ENCODE measurements around the gene SRGAP3.
A peak's percentile ranks its signal among the peaks of the same experiment; 100 is the strongest.

Gene SRGAP3

DNA sequence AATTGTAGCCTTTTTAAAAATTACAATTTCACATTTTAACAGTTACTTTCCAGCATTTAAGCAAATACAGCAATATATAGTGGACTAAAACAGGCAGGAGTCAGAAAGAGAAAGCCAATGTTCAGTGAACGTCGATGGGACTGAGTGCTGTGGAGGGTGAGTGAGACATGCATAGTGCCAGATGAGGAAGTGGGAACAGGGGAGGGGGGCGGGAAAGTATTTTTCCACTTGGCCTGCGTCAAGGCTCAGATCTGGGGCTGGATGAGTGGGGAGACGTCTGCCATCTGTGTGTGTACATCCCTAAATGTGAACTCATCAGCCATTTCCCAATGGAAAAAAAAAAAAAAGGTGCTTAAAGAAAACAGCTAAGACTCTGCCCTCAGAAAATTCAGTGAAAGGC lies 266.9 kb downstream of the SRGAP3 start:
- DNase-seq, result no peak

- no peak for DNase-seq
These were observed 267.7 kb downstream of the SRGAP3 start for GRCh38 chr3:8981700-8982099.

- no peak for DNase-seq
These were observed 268.1 kb downstream of the SRGAP3 start for GRCh38 chr3:8981296-8981695.

GRCh38 chr3:8980756-8981257 lies 268.6 kb downstream of the SRGAP3 start:
- no peak for DNase-seq

DNA sequence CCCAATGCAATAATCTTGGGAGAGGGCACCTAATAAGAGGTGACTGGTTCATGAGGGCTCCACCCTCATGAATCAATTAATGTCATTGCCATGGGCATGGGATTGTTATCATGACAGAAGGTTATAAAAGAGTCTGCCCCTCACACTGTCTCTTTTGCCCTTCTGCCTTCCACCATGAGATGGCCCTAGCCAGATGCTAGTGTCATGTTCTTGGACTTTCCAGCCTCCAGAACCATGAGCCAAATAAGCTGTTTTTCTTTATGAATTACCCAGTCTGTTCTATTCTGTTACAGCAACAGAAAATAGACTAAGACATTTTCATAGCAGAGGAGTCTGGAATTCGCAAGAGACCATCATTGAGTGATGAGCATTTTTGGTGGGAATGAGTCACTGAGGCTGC lies 270.2 kb downstream of the SRGAP3 start:
- no peak for DNase-seq

- DNase-seq, result no peak
These were observed 270.9 kb downstream of the SRGAP3 start for GRCh38 chr3:8978551-8978950.

GRCh38 chr3:8976540-8977182 lies 272.8 kb downstream of the SRGAP3 start:
- DNase-seq, result no peak

DNA sequence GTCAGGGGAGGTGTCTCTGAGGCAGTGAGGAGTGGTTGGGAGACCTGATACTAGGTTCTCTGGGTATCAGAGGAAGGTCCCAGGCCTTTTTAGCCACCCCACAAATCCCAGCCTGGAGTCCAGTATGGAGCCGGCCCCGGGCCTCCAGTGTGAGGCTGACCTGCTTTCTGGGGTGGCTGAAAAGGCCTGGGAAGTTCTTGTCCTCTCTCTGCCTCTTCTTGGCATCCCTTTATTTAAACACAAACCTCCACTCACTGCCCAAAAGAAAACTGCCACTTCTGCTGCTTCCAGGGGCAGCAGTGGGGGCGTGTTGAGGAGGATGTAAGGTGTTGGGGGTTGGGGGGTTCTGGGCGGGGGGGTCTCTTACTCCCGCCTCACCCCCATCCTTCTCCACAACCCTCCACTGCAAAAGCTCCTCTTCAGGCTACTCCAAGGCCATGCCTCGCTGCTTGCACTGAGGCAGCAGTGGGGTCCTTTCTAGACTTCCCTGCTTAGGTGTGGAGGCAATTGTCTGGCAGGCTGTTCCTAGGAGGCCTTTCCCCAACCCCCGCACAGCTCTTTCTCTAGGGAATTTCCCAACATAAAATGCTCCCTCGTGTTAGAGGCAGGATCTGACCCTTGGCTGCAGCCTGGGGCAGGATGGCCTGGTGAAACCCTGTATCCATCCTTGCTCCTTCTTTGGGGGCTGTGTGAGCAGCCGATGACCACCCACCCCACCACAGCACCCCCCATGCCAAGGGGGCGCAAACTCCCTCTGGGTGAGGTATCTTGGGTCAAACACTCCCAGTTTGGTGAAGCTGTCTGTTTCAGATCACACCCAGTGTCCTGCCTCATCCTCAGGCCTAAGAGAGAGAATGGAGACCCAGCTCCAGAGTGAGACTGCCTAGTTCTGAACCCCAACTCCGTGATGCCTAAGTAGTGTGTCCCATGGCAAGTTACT lies 274.1 kb downstream of the SRGAP3 start:
- DNase-seq, result no peak

DNA sequence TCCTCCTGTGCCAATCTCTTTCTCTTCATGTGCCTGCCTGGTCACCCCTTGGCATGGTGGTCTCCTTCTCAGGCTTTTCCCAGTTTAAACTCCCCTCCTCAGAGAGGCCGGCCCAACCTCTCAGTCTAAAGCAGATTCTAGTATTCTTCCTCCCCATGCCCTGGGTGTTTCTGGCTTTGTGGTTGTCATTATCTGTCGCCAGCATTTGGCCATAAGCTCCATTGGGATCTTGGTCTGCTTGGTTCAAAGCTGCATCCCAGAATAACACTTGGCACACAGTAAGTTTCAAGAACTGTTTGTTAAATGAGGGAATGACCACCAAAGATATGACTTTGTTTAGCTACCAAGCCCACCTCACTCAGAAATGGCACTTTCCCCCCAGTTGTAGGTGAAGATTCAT lies 275.0 kb downstream of the SRGAP3 start:
- no peak for DNase-seq

GRCh38 chr3:8972639-8973038 lies 276.8 kb downstream of the SRGAP3 start:
- peak in 1 of 2 experiments; percentile 9 for DNase-seq

GRCh38 chr3:8970971-8971589 lies 278.4 kb downstream of the SRGAP3 start:
- peak in 1 of 2 experiments; percentile 11 for DNase-seq

- no peak for DNase-seq
These were observed 280.2 kb downstream of the SRGAP3 start for GRCh38 chr3:8969241-8969640.

DNA sequence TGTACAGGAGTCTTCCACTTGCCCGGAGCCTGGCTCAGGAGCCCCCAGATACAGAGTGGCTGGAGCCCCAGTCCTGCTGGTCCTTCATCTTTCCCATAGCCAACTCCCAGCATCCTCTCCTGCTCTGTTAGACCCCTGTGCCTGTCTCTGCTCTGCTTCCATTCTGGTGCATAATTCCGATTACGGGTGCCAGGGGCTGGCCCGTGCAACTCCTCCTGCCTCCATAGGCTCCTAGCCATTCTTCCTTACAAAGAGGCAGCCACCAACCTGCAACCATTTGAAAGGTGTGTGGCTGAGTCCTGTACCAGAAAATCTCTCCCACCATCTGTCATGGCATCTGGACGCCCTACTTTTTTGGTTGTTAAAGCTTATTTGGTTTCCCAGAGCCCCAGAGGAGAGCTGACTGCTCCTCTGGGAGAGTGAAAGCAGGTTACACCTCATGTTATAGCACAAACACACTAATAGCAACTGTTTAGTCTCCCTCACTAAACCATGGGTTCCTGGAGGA lies 281.0 kb downstream of the SRGAP3 start:
- DNase-seq, result no peak

DNA sequence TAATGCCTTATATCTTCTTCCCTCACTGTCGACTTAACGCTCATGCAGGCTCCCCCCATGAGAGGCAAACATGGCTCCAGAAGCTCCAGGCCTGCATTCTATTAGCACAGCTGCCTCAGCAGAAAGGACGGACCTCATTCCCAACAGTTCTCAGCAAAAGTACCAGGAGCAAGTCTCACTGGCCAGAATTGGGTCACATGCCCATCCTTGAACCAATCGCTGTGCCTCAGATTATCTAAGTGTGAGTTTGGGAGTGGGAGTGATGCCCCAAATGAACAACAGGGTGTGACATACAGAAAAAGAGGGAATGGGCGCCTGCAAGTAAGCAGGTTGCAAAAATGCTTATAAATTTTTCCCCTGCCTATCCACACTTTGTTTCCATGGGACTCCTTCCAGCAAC lies 281.9 kb downstream of the SRGAP3 start:
- no peak for DNase-seq

DNA sequence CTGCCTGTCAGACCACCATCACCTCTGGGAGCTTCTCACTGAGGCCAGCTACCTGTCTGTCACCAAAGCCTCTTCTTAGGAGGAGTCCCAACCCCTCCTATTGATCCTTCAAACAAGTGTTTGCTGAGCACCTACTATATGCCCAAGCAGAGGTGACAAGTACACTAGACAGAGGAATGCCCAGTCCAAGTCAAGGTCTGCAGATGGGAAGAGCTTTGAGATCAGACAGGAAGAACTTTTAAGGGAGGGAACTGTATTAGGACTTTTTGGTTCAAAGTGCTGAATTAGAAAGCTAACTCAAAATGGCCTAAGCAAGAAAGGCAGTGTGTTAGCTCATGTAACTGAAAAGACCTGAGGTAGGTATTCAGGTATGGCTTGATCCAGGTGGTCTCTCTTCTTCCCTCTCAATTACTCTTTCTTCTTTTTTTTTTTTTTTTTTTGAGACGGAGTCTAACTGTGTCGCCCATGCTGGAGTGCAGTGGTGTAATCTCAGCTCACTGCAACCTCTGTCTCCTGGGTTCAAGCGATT lies 282.6 kb downstream of the SRGAP3 start:
- DNase-seq, result no peak

DNA sequence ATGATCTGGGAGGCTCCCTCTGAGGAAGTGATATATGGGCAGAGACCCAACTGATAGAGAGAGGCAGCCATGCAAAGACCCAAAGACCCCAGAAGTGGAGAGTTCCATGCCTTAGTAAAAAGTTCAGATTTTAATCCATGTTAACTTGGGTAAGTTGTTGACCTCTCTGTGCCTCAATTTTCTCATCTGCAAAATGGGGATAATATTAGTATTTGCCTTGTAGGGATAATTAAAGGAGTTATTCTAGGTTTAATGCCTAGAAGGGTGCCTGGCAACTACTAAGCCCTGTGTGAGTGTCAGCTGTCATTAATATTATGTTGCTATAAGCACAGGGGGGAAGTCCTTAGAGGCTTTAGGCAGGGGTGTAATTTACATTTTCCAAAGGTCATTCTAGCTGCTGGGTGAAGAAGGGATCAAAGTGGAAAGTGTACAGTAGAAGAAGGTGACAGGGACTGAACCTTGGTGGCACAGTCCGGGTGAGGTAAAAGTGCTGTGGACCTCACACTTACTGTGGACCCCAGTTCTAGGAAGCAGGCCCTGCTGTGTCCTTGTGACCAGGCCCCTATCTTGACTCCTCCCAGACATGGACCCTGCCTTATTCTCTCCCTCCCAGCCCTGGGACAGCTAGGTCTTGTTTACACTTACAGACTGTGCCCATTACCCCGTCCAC lies 283.2 kb downstream of the SRGAP3 start:
- DNase-seq, result no peak

DNA sequence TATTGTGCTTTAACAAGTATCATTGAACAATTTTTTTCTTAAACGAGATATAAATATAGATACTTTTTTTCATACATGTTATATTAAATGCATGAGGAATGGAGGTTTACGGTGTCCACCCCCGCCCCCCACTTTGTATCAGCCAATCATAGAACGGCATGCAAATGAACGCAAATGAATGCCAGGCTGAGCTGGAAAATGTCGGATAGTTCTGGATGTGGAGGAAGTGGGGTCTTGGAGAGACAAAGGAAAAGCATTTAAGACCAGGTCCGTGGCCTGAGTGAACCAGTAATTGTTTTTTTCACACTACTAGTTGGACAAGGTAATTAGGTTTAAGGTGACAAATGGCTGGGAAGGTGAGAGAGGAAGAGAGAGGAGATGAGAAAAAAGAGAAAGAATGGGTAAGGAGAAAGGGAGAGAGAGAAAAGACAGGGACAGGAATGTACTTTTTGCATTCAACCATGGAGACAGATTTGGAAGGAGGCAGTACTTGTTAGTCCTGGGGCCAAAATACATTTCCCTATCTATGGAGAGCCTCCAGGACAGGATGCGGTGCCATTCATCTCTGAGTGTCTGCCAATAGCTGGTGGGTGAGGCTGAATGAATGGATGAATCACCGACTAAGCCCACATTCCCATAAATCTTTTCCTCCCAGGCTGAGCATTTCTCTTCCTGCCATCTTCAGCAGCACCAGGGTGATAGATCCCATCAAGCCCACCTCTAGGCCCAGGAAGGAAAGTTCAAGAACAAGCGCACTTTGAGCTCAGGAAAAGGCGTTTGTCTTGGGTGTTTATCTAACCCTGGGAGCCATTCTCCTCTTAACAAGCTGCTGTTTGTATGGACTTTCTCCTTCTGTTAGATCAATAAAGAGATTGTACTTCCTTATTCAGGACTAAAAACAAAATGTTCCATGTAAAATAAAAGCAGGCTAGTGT lies 284.7 kb downstream of the SRGAP3 start:
- no peak for DNase-seq

DNA sequence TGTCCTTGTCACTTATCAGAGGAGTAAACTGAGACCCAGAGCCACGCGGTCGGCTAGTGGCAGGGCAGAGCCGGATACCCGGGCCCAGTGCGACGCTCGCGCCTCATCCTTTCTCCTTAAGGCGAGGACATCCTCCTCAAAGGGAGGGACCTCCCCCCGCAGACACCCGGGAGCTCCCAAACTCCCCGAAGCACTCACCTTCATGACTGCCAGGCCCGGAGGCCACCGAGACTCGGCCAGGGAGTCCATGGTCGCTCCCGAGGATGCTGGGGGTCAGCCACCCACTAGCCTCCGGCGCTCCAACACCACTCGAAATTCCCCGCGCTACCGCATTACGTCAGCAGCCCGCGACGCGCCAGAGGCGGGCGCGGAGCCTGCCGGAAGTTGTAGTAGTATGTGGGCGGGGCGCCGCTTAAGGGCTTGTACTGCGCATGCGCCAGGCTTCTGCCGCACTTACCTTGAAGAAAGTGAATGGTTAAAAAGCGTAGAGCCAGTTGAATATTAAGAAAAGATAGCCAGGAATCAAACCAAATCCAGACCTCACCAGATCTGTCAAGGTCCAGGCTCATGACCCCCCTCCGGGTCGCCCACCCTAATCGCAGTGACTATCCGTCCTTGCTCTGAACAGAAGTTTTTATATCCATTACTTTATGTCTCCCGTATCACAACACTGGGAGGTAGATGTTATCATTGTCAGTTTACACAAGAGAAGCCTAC lies 286.2 kb downstream of the SRGAP3 start, which contains the start of gene RAD18:
Gene RAD18, minus strand, starts transcription at position 336 of the 717 bp plus-strand sequence. Its CDS starts 87 bp downstream, at position 249.
- peak; percentile 69 to 80 for DNase-seq

DNA sequence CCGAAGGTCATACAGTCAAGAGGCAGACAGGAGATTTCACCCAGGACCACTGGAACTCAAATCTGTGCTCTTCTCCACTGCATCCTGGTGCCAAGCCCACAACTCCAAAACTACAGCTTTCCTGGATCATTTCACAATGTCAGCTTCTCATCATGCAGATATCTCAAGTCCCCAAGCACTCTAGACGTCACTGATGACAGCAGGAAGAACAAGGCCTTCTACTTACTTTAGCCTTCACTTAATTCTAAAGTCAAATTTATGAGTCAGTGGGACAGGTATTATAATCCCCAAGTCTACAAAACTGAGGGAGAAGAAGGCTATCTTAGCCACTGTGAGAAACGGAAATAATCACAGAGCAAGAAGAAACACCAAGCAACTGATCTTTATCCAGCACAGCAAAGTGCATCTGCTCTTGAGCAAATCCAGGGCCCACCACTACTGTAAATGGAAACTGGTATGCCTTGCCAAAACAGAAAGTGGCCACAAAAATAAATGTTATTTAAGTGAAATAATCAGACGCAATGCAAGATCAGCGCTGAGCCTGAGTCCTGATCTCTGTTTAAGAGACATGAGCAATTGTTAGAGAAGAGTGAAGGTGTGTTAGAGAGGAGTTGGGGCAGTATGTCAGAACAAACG lies 287.1 kb downstream of the SRGAP3 start:
- DNase-seq, result no peak

- no peak for DNase-seq
These were observed 289.8 kb downstream of the SRGAP3 start for GRCh38 chr3:8959668-8960067.

Measured in NCI-H2081 (cell line).